SH-SY5Y (cell line): ENCODE data around the gene SLC9A4.

Experiments
- GATA2 ChIP-seq: IDR thresholded peaks from 2 replicates; pipeline ENCODE4 v1.6.1; 2011; ENCODE audit warnings: mild to moderate bottlenecking, low read depth, low read length
- GATA3 ChIP-seq: IDR thresholded peaks from 2 replicates; pipeline ENCODE4 v1.6.1; 2011; ENCODE audit warnings: low read depth, mild to moderate bottlenecking, low read length, moderate library complexity

DNA sequence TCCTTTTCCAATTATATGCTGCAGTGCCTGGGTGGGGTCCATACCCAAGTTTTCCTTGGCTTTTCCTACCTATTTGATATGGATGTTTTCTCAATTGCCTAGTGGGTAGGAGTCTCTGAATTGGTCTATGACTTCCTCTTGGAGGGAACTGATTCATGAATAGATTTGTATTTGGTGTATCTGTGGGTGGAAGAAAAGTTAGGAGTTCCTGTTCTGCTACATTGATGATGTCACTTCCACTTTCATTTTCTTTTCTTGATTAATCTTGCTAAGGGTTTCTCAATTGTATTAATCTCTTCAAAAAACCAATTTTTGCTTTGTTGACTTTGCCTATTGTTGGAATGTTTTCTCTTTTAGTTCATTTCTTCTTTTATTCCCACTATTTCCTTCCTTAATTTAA, 108.9 kb downstream of the SLC9A4 start:
- TF ChIP-seq GATA3 (no peak), GATA2 (no peak)
